ENCODE data around the gene ATP6V1C2.

Gene ATP6V1C2

DNA sequence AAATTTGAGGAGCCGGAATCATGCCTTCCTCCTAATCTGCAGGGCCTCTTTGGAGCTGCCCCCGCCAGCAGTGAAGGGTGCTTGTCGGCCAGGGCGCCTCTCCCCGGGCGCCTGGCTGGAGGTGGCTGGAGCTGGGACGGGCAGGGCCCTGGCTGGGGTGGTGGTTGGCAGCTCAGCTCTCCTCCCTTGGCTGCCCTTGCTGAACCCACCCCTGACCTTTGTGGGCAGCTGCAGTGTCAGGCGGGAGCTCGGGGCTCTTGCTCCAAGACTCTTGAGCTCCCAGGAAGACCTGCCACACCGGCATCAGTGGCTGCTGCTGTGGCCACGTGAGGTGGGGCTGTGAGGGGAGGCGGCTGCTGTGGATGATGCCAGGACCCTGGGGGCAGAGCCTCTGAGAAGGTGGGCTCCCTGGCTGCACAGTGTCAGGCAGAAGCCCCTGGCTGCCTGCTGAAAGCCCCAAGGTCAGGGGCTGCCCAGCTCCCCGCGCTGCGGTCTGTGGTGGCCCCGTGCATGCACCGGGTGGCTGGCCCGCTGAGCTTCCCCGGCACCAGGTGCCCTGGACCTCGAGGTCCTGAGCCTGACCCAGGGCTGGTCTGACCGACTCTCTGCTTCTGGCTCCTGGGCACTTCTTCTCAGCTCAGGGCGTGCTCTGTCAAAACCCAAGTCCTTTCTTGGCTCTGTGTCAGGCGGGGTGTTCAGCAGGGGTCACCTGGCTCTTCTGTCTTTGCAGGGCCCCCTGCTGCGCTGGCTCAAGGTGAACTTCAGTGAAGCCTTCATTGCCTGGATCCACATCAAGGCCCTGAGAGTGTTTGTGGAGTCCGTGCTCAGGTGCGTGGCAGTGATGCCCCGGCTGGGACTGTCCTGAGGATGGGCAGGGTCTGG, 56.7 kb downstream of the ATP6V1C2 start:
- 95% methylated on average over 27 of the region's 27 CpGs for WGBS
- Histone ChIP-seq H3K4me1 (ENCODE audit: control insufficient read depth, insufficient read depth, low read depth, low read length) (peaks cover 6% of the 10 kb centered on the region), H2BK15ac (ENCODE audit: low read depth, poor library complexity, severe bottlenecking) (no peak overlapping the region), H3K4me2 (ENCODE audit: low read length, poor library complexity, severe bottlenecking) (no peak overlapping the region), H2AK5ac (ENCODE audit: low read length, severe bottlenecking) (no peak overlapping the region), H3K4me3 (ENCODE audit: insufficient read depth in 1 of 2, low read depth in 1 of 2, low read length in 2 of 2) (no peak overlapping the region), H3K9me3 (ENCODE audit: control insufficient read depth, low read length) (no peaks in the 10 kb centered on the region), H3K14ac (ENCODE audit: low read length in 2 of 2) (no peak overlapping the region), H2BK5ac (ENCODE audit: low read depth, low read length, poor library complexity, severe bottlenecking) (no peak overlapping the region), H2AFZ (ENCODE audit: low read depth, low read length) (no peak overlapping the region), H3K79me1 (replicated peaks; ENCODE audit: low read length, poor library complexity, severe bottlenecking) (peaks cover 22% of the 10 kb centered on the region), H3K9ac (ENCODE audit: low read length) (no peak overlapping the region), H2BK120ac (ENCODE audit: low read depth, low read length) (no peak overlapping the region), H3K18ac (ENCODE audit: low read depth in 1 of 2, low read length in 2 of 2) (no peak overlapping the region), H3K36me3 (ENCODE audit: control insufficient read depth in 1 of 2, insufficient read depth in 2 of 2, low read depth in 1 of 2, low read length in 2 of 2) (peaks cover 40 to 60% of the 10 kb centered on the region in 2 experiments), H3K27ac (ENCODE audit: low read length, poor library complexity, severe bottlenecking) (no peak overlapping the region), H2BK12ac (ENCODE audit: low read length in 2 of 2) (no peak overlapping the region), H4K91ac (ENCODE audit: low read length) (no peak overlapping the region), H3K4ac (ENCODE audit: low read depth in 1 of 2, low read length in 2 of 2) (no peak overlapping the region), H3K23ac (ENCODE audit: low read length in 2 of 2) (no peak overlapping the region), H3K27me3 (ENCODE audit: control insufficient read depth in 1 of 2, insufficient read depth in 1 of 2, low read length in 2 of 2) (no peaks in the 10 kb centered on the region), H4K8ac (ENCODE audit: low read length) (no peak overlapping the region)
- no peak for DNase-seq

DNA sequence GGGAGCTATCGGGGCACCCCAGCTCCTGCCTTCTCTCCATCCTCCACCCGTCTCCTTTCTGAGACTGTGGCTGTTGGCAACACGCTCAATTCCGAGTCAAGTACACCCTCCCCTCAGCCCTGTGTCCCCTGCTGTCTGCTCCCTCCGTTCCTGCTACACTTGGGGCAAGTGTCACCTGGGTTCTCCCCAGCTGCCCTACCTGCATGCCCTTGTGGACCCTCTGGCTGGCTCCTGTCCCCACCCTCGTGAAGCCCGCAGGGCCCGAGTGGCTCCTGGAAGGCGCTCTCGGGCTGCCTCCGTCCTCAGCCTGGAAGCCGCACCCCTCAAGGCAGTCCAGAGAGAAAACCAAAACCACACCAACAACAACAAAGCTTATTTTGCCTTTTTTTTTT, 57.3 kb downstream of the ATP6V1C2 start:
- Histone ChIP-seq H4K8ac (ENCODE audit: low read length) (no peak overlapping the region), H3K9me3 (ENCODE audit: control insufficient read depth, low read length) (no peaks in the 10 kb centered on the region), H2AK5ac (ENCODE audit: low read length, severe bottlenecking) (no peak overlapping the region), H3K23ac (ENCODE audit: low read length in 2 of 2) (no peak overlapping the region), H2BK15ac (ENCODE audit: low read depth, poor library complexity, severe bottlenecking) (no peak overlapping the region), H3K18ac (ENCODE audit: low read depth in 1 of 2, low read length in 2 of 2) (no peak overlapping the region), H2AFZ (ENCODE audit: low read depth, low read length) (no peak overlapping the region), H3K36me3 (ENCODE audit: control insufficient read depth in 1 of 2, insufficient read depth in 2 of 2, low read depth in 1 of 2, low read length in 2 of 2) (peaks cover 46 to 60% of the 10 kb centered on the region in 2 experiments), H2BK120ac (ENCODE audit: low read depth, low read length) (no peak overlapping the region), H3K4me3 (ENCODE audit: insufficient read depth in 1 of 2, low read depth in 1 of 2, low read length in 2 of 2) (no peak overlapping the region), H3K27ac (ENCODE audit: low read length, poor library complexity, severe bottlenecking) (no peak overlapping the region), H3K4me2 (ENCODE audit: low read length, poor library complexity, severe bottlenecking) (no peak overlapping the region), H3K14ac (ENCODE audit: low read length in 2 of 2) (no peak overlapping the region), H2BK5ac (ENCODE audit: low read depth, low read length, poor library complexity, severe bottlenecking) (no peak overlapping the region), H2BK12ac (ENCODE audit: low read length in 2 of 2) (no peak overlapping the region), H3K4ac (ENCODE audit: low read depth in 1 of 2, low read length in 2 of 2) (no peak overlapping the region), H3K4me1 (ENCODE audit: control insufficient read depth, insufficient read depth, low read depth, low read length) (peaks cover 6% of the 10 kb centered on the region), H3K9ac (ENCODE audit: low read length) (no peak overlapping the region), H4K91ac (ENCODE audit: low read length) (no peak overlapping the region), H3K27me3 (ENCODE audit: control insufficient read depth in 1 of 2, insufficient read depth in 1 of 2, low read length in 2 of 2) (no peaks in the 10 kb centered on the region), H3K79me1 (replicated peaks; ENCODE audit: low read length, poor library complexity, severe bottlenecking) (peaks cover 22% of the 10 kb centered on the region)
- WGBS = 96% methylated on average over 11 of the region's 12 CpGs
- no peak for DNase-seq

DNA sequence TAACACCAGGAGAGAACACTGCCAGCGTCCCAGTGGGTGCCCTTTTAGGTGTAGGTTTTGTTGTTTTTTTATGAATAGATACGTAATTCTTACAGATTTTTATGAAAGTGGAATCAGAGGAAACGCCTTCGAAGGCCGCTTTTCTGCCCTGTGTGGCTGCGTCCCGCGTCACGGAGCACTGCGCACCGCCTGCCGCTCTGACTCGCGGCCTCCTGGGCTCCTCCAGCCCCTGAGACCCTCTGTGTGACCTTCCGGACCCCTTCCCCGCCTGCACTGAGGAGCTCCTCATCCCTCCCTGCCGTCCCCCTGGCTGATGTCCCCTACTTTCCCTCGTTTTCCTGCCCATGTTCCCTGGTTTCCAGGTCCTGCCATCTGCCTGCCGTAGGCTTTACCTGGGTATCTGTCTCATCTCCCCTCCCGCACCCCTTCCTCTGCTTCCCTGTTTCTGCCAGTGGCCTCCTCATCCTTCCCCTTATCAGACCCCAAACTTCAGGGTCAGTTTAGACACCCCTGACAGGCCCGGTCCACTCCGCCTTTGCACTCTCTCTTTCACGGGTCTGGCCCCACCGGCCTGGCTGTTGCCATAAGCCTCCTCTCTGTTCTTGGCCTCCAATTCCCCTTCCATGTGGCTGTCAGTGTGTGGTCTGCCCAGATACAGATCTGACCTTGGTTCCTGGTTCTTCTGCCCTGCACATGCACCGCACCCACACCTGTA, 58.5 kb downstream of the ATP6V1C2 start:
- H2BK15ac ChIP-seq (ENCODE audit: low read depth, poor library complexity, severe bottlenecking) = no peak overlapping the region
- no peak for DNase-seq
- H3K27ac ChIP-seq (ENCODE audit: low read length, poor library complexity, severe bottlenecking) = no peak overlapping the region
- H3K9me3 ChIP-seq (ENCODE audit: control insufficient read depth, low read length) = no peaks in the 10 kb centered on the region
- H3K79me1 ChIP-seq (replicated peaks; ENCODE audit: low read length, poor library complexity, severe bottlenecking) = peaks cover 22% of the 10 kb centered on the region
- no peak overlapping the region for H4K91ac ChIP-seq (ENCODE audit: low read length)
- H3K4me3 ChIP-seq (ENCODE audit: insufficient read depth in 1 of 2, low read depth in 1 of 2, low read length in 2 of 2) = no peak overlapping the region
- H3K9ac ChIP-seq (ENCODE audit: low read length) = no peak overlapping the region
- no peak overlapping the region for H2AK5ac ChIP-seq (ENCODE audit: low read length, severe bottlenecking)
- no peak overlapping the region for H2BK120ac ChIP-seq (ENCODE audit: low read depth, low read length)
- no peaks in the 10 kb centered on the region for H3K27me3 ChIP-seq (ENCODE audit: control insufficient read depth in 1 of 2, insufficient read depth in 1 of 2, low read length in 2 of 2)
- H3K14ac ChIP-seq (ENCODE audit: low read length in 2 of 2) = no peak overlapping the region
- no peak overlapping the region for H2AFZ ChIP-seq (ENCODE audit: low read depth, low read length)
- no peak overlapping the region for H3K4ac ChIP-seq (ENCODE audit: low read depth in 1 of 2, low read length in 2 of 2)
- H4K8ac ChIP-seq (ENCODE audit: low read length) = no peak overlapping the region
- peaks cover 58 to 63% of the 10 kb centered on the region in 2 experiments for H3K36me3 ChIP-seq (ENCODE audit: control insufficient read depth in 1 of 2, insufficient read depth in 2 of 2, low read depth in 1 of 2, low read length in 2 of 2)
- H3K4me2 ChIP-seq (ENCODE audit: low read length, poor library complexity, severe bottlenecking) = no peak overlapping the region
- H3K18ac ChIP-seq (ENCODE audit: low read depth in 1 of 2, low read length in 2 of 2) = no peak overlapping the region
- no peak overlapping the region for H3K23ac ChIP-seq (ENCODE audit: low read length in 2 of 2)
- 96% methylated on average over 25 of the region's 25 CpGs for WGBS
- peaks cover 5% of the 10 kb centered on the region for H3K4me1 ChIP-seq (ENCODE audit: control insufficient read depth, insufficient read depth, low read depth, low read length)
- no peak overlapping the region for H2BK5ac ChIP-seq (ENCODE audit: low read depth, low read length, poor library complexity, severe bottlenecking)
- H2BK12ac ChIP-seq (ENCODE audit: low read length in 2 of 2) = no peak overlapping the region

DNA sequence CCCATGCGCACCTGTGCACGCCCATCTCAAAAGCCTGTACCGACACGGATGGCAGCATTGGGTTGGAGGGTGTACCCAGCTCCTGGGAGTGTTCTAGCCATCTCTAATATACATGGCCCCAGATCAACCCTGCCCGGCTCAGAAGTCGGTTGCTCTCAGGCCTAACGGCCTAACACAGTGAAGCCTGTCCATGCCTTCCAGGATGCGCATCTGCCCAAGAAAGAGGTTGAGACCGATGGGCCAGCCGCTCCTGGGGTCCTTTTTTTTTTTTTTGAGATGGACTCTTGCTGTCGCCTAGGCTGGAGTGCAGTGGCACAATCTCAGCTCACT, 59.0 kb downstream of the ATP6V1C2 start:
- Histone ChIP-seq H2BK15ac (ENCODE audit: low read depth, poor library complexity, severe bottlenecking) (no peak overlapping the region), H3K9ac (ENCODE audit: low read length) (no peak overlapping the region), H4K8ac (ENCODE audit: low read length) (no peak overlapping the region), H3K23ac (ENCODE audit: low read length in 2 of 2) (no peak overlapping the region), H3K27me3 (ENCODE audit: control insufficient read depth in 1 of 2, insufficient read depth in 1 of 2, low read length in 2 of 2) (no peaks in the 10 kb centered on the region), H3K4ac (ENCODE audit: low read depth in 1 of 2, low read length in 2 of 2) (no peak overlapping the region), H2BK5ac (ENCODE audit: low read depth, low read length, poor library complexity, severe bottlenecking) (no peak overlapping the region), H2BK120ac (ENCODE audit: low read depth, low read length) (no peak overlapping the region), H3K36me3 (ENCODE audit: control insufficient read depth in 1 of 2, insufficient read depth in 2 of 2, low read depth in 1 of 2, low read length in 2 of 2) (peaks cover 62 to 64% of the 10 kb centered on the region in 2 experiments), H2AK5ac (ENCODE audit: low read length, severe bottlenecking) (no peak overlapping the region), H3K27ac (ENCODE audit: low read length, poor library complexity, severe bottlenecking) (no peak overlapping the region), H3K4me2 (ENCODE audit: low read length, poor library complexity, severe bottlenecking) (no peak overlapping the region), H3K9me3 (ENCODE audit: control insufficient read depth, low read length) (no peaks in the 10 kb centered on the region), H2AFZ (ENCODE audit: low read depth, low read length) (no peak overlapping the region), H3K4me1 (ENCODE audit: control insufficient read depth, insufficient read depth, low read depth, low read length) (peaks cover 7% of the 10 kb centered on the region), H3K14ac (ENCODE audit: low read length in 2 of 2) (no peak overlapping the region), H3K4me3 (ENCODE audit: insufficient read depth in 1 of 2, low read depth in 1 of 2, low read length in 2 of 2) (no peak overlapping the region), H4K91ac (ENCODE audit: low read length) (no peak overlapping the region), H3K18ac (ENCODE audit: low read depth in 1 of 2, low read length in 2 of 2) (no peak overlapping the region), H3K79me1 (replicated peaks; ENCODE audit: low read length, poor library complexity, severe bottlenecking) (peaks cover 24% of the 10 kb centered on the region), H2BK12ac (ENCODE audit: low read length in 2 of 2) (no peak overlapping the region)
- 98% methylated on average over 11 of the region's 11 CpGs for WGBS
- DNase-seq = no peak
